HG03354 (cell line): Measurements from ENCODE around the gene ZIC4.

ENCODE experiments used
- ATAC-seq: cut with Tn5 transposase; IDR thresholded peaks from one replicate; pipeline ENCODE4 v1.9.1; 2021; ENCODE audit warnings: mild to moderate bottlenecking; ENCODE audit not compliant: unreplicated experiment, poor library complexity, severe bottlenecking

Gene ZIC4

GRCh38 chr3:147393943-147394883, 12.1 kb downstream of the ZIC4 start:
- no peak for ATAC-seq

GRCh38 chr3:147393261-147393942, 12.9 kb downstream of the ZIC4 start:
- ATAC-seq, result no peak

- ATAC-seq, result no peak
These were observed 13.8 kb downstream of the ZIC4 start for GRCh38 chr3:147392625-147392946.

- ATAC-seq, result no peak
These were observed 14.3 kb downstream of the ZIC4 start for GRCh38 chr3:147391781-147392624.

- no peak for ATAC-seq
These were observed 15.5 kb downstream of the ZIC4 start for GRCh38 chr3:147390589-147391569.

- no peak for ATAC-seq
These were observed 16.6 kb downstream of the ZIC4 start for GRCh38 chr3:147389717-147390116.

- ATAC-seq, result no peak
These were observed 17.4 kb downstream of the ZIC4 start for GRCh38 chr3:147388700-147389580.

- no peak for ATAC-seq
These were observed 18.3 kb downstream of the ZIC4 start for GRCh38 chr3:147387885-147388699.

- ATAC-seq, result no peak
These were observed 19.0 kb downstream of the ZIC4 start for GRCh38 chr3:147387291-147387884.

- ATAC-seq, result no peak
These were observed 21.0 kb downstream of the ZIC4 start for GRCh38 chr3:147385059-147386012.

GRCh38 chr3:147384210-147385058, 21.9 kb downstream of the ZIC4 start:
- no peak for ATAC-seq

- no peak for ATAC-seq
These were observed 22.7 kb downstream of the ZIC4 start for GRCh38 chr3:147383617-147384016.

GRCh38 chr3:147381596-147381995, 24.7 kb downstream of the ZIC4 start:
- no peak for ATAC-seq

- no peak for ATAC-seq
These were observed 25.4 kb downstream of the ZIC4 start for GRCh38 chr3:147380977-147381376.

- ATAC-seq, result no peak
These were observed 25.9 kb downstream of the ZIC4 start for GRCh38 chr3:147380387-147380951.
